NCI-H2029 treated with DMSO at 0.1 percent for 48 hours (cell line): ENCODE results near the gene CNIH4.
"Not testable (repeated sequence)": the region's sequence is repeated elsewhere in the genome, so short reads cannot be mapped to it uniquely, and the experiment has no call there.

Source experiments
- DNase-seq: peaks from one replicate; lab custom pipeline; 2025; lab: John Stamatoyannopoulos, UW

Gene CNIH4

GRCh38 chr1:224402472-224403036 lies 45.9 kb downstream of the CNIH4 start:
- DNase-seq = no peak

- no peak for DNase-seq
These were observed 48.4 kb downstream of the CNIH4 start for GRCh38 chr1:224404916-224405603.

- DNase-seq = no peak
These were observed 48.9 kb downstream of the CNIH4 start for GRCh38 chr1:224405604-224405970.

- DNase-seq = no peak
These were observed 49.5 kb downstream of the CNIH4 start for GRCh38 chr1:224406216-224406615.

GRCh38 chr1:224407571-224408293 lies 51.1 kb downstream of the CNIH4 start:
- no peak for DNase-seq

- no peak for DNase-seq
These were observed 51.6 kb downstream of the CNIH4 start for GRCh38 chr1:224408294-224408590.

GRCh38 chr1:224411766-224412165 lies 55.1 kb downstream of the CNIH4 start:
- DNase-seq = no peak

GRCh38 chr1:224420106-224420505 lies 63.4 kb downstream of the CNIH4 start:
- DNase-seq = no peak

- DNase-seq = no peak
These were observed 68.7 kb downstream of the CNIH4 start for GRCh38 chr1:224425279-224425884.

GRCh38 chr1:224426869-224427268 lies 70.2 kb downstream of the CNIH4 start:
- not testable (repeated sequence) for DNase-seq

GRCh38 chr1:224427346-224427745 lies 70.7 kb downstream of the CNIH4 start:
- DNase-seq = no peak

- DNase-seq = not testable (repeated sequence)
These were observed 72.0 kb downstream of the CNIH4 start for GRCh38 chr1:224428713-224429112.
